D341Med (cell line): Measurements from ENCODE around the gene DCAF8L2.
"Not testable (repeated sequence)": the region's sequence is repeated elsewhere in the genome, so short reads cannot be mapped to it uniquely, and the experiment has no call there.

Source experiments
- DNase-seq: peaks from one replicate; pipeline ENCODE4 v3.0.0; 2012; ENCODE audit warnings: low spot score

DCAF8L2 gene

GRCh38 chrX:27679281-27679680 is 89.1 kb downstream of the DCAF8L2 start:
- no peak for DNase-seq

GRCh38 chrX:27680726-27681125 is 90.6 kb downstream of the DCAF8L2 start:
- no peak for DNase-seq

GRCh38 chrX:27683566-27684208 is 93.5 kb downstream of the DCAF8L2 start:
- DNase-seq = not testable (repeated sequence)

- DNase-seq = no peak
Measured at GRCh38 chrX:27694667-27695066, 104.5 kb downstream of the DCAF8L2 start.

- DNase-seq = no peak
Measured at GRCh38 chrX:27706526-27706925, 116.4 kb downstream of the DCAF8L2 start.

GRCh38 chrX:27715610-27716009 is 125.5 kb downstream of the DCAF8L2 start:
- no peak for DNase-seq

GRCh38 chrX:27728291-27728690 is 138.1 kb downstream of the DCAF8L2 start:
- DNase-seq = no peak

- no peak for DNase-seq
Measured at GRCh38 chrX:27731962-27732361, 141.8 kb downstream of the DCAF8L2 start.

GRCh38 chrX:27735914-27736313 is 145.8 kb downstream of the DCAF8L2 start:
- no peak for DNase-seq

- DNase-seq = no peak
Measured at GRCh38 chrX:27740933-27741332, 150.8 kb downstream of the DCAF8L2 start.

- not testable (repeated sequence) for DNase-seq
Measured at GRCh38 chrX:27743521-27743920, 153.4 kb downstream of the DCAF8L2 start.

- no peak for DNase-seq
Measured at GRCh38 chrX:27746516-27746915, 156.4 kb downstream of the DCAF8L2 start.

- DNase-seq = not testable (repeated sequence)
Measured at GRCh38 chrX:27750298-27750697, 160.2 kb downstream of the DCAF8L2 start.

GRCh38 chrX:27751976-27752375 is 161.8 kb downstream of the DCAF8L2 start:
- DNase-seq = no peak

GRCh38 chrX:27765718-27766117 is 175.6 kb downstream of the DCAF8L2 start:
- DNase-seq = no peak

GRCh38 chrX:27767387-27767786 is 177.2 kb downstream of the DCAF8L2 start:
- no peak for DNase-seq

- DNase-seq = no peak
Measured at GRCh38 chrX:27775984-27776383, 185.8 kb downstream of the DCAF8L2 start.

GRCh38 chrX:27796640-27797257 is 206.6 kb downstream of the DCAF8L2 start:
- DNase-seq = no peak

- no peak for DNase-seq
Measured at GRCh38 chrX:27797575-27797974, 207.4 kb downstream of the DCAF8L2 start.
